ENCODE measurements around the gene DHX34. TPM values are rescaled to one million over a fixed set of nuclear protein-coding genes. Genes with fewer than 3 reads are reported as not detected.

The DHX34 gene
- total and polyA plus RNA-seq, 9 of the 15 experiments (the other 6 are each of a cell fraction or from before 2014, with no cell fraction given): 0.36 to 42.0 (median 15.0) TPM

DNA sequence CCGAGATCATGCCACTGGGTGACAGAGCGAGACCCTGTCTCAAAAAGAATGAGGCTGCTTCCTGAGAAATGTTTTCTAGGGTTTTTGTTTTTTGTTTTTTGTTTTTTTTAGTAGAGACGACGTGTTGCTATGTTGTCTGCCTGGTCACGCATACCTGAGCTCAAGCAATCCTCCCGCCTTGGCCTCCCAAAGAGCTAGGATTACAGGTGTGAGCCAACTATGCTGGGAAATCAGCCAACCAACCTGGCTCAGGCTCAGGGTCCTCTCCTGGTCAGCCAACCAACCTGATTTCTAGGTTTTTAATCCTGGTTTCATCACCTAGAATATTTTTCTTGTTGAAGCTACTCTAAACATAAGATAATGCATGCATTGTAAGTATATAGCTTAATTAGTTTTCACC, 7.8 kb downstream of the DHX34 start (continued):
- TF ChIP-seq, protein P1, sequence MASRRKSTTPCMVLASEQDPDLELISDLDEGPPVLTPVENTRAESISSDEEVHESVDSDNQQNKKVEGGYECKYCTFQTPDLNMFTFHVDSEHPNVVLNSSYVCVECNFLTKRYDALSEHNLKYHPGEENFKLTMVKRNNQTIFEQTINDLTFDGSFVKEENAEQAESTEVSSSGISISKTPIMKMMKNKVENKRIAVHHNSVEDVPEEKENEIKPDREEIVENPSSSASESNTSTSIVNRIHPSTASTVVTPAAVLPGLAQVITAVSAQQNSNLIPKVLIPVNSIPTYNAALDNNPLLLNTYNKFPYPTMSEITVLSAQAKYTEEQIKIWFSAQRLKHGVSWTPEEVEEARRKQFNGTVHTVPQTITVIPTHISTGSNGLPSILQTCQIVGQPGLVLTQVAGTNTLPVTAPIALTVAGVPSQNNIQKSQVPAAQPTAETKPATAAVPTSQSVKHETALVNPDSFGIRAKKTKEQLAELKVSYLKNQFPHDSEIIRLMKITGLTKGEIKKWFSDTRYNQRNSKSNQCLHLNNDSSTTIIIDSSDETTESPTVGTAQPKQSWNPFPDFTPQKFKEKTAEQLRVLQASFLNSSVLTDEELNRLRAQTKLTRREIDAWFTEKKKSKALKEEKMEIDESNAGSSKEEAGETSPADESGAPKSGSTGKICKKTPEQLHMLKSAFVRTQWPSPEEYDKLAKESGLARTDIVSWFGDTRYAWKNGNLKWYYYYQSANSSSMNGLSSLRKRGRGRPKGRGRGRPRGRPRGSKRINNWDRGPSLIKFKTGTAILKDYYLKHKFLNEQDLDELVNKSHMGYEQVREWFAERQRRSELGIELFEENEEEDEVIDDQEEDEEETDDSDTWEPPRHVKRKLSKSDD (conservative IDR thresholded peaks at IDR 0.05; ENCODE audit: low read length): no peak
- TF ChIP-seq NUFIP1 (IDR thresholded peaks at IDR 0.05; ENCODE audit: partially characterized antibody) (no peak), SMAD1 (IDR thresholded peaks at IDR 0.05; ENCODE audit: low read depth, low read length, partially characterized antibody) (no peak), RBBP5 (IDR thresholded peaks at IDR 0.05; ENCODE audit: borderline replicate concordance, insufficient read depth, low read length, poor library complexity, severe bottlenecking) (no peak), ZNF830 (CRISPR knock-in tag; IDR thresholded peaks at IDR 0.05) (no peak), CHD2 (IDR thresholded peaks at IDR 0.05; ENCODE audit: low read depth, low read length) (no peak), TRIM28 (IDR thresholded peaks at IDR 0.05) (no peak), ARID3B (CRISPR knock-in tag; IDR thresholded peaks at IDR 0.05; ENCODE audit: borderline replicate concordance) (no peak)
